NCI-H1105 (cell line): ENCODE data around the gene C11orf68.
"Not testable (repeated sequence)": the region's sequence is repeated elsewhere in the genome, so short reads cannot be mapped to it uniquely, and the experiment has no call there.

Source experiments
- DNase-seq: peaks from one replicate; lab custom pipeline; 2025; lab: John Stamatoyannopoulos, UW

Gene C11orf68

GRCh38 chr11:65918211-65919140 lies at the start of gene C11orf68:
TSS of gene C11orf68 (minus strand) at chr11:65919062. CDS start at chr11:65919031, 31 bp downstream.
- DNase-seq = no peak

- DNase-seq = no peak
Observed at GRCh38 chr11:65967329-65967934, 48.6 kb upstream of the C11orf68 start.

- no peak for DNase-seq
Observed at GRCh38 chr11:65965986-65966762, 47.3 kb upstream of the C11orf68 start.

GRCh38 chr11:65964906-65965305 lies 46.0 kb upstream of the C11orf68 start:
- no peak for DNase-seq

GRCh38 chr11:65962141-65962564 lies 43.3 kb upstream of the C11orf68 start:
- no peak for DNase-seq

- DNase-seq = peak; percentile 98
Observed at GRCh38 chr11:65961267-65962140, 42.6 kb upstream of the C11orf68 start, which contains the start of gene SART1. TSS of gene SART1 (plus strand) at chr11:65961734. CDS start at chr11:65961781, 47 bp downstream.

- no peak for DNase-seq
Observed at GRCh38 chr11:65960824-65961266, 42.0 kb upstream of the C11orf68 start.

GRCh38 chr11:65958774-65959420 lies 40.0 kb upstream of the C11orf68 start:
- no peak for DNase-seq

GRCh38 chr11:65958291-65958690 lies 39.4 kb upstream of the C11orf68 start:
- no peak for DNase-seq

- DNase-seq = no peak
Observed at GRCh38 chr11:65954771-65955170, 35.9 kb upstream of the C11orf68 start.

- no peak for DNase-seq
Observed at GRCh38 chr11:65953471-65953870, 34.6 kb upstream of the C11orf68 start.

- DNase-seq = no peak
Observed at GRCh38 chr11:65952052-65952521, 33.2 kb upstream of the C11orf68 start.

GRCh38 chr11:65951641-65952040 lies 32.8 kb upstream of the C11orf68 start:
- DNase-seq = not testable (repeated sequence)

GRCh38 chr11:65950711-65951110 lies 31.8 kb upstream of the C11orf68 start:
- DNase-seq = not testable (repeated sequence)

GRCh38 chr11:65947603-65948125 lies 28.8 kb upstream of the C11orf68 start:
- DNase-seq = no peak

- DNase-seq = no peak
Observed at GRCh38 chr11:65947133-65947532, 28.3 kb upstream of the C11orf68 start.

GRCh38 chr11:65946655-65947054 lies 27.8 kb upstream of the C11orf68 start:
- DNase-seq = no peak

- no peak for DNase-seq
Observed at GRCh38 chr11:65945941-65946558, 27.2 kb upstream of the C11orf68 start.

GRCh38 chr11:65945430-65945911 lies 26.6 kb upstream of the C11orf68 start, which contains the start of gene TSGA10IP:
TSS of gene TSGA10IP (plus strand) at chr11:65945480. CDS start at chr11:65945676, 196 bp downstream.
- DNase-seq = no peak
